Activated CD8-positive, alpha-beta T cell treated with anti-CD3 and anti-CD28 coated beads for 36 hours (primary cell): ENCODE data around the gene MRTFA. TPM values are rescaled to one million over a fixed set of nuclear protein-coding genes. Genes with fewer than 3 reads are reported as not detected.
"Not testable (repeated sequence)": the region's sequence is repeated elsewhere in the genome, so short reads cannot be mapped to it uniquely, and the experiment has no call there.

Experiments used
- ATAC-seq: fragments of 200-7000 bp; cut with Tn5 transposase; one replicate; pipeline ENCODE4 v1.10.0; 2021; ENCODE audit warnings: mild to moderate bottlenecking, moderate library complexity
- CTCF ChIA-PET: fragments of 350-600 bp; sonication (Branson Sonifier 250); formaldehyde crosslinking; loops from one replicate; lab custom pipeline; 2021; ENCODE audit warnings: antibody characterized with exemption; lab: Charles Lee
- POLR2A ChIA-PET: fragments of 350-600 bp; sonication (Branson Sonifier 250); formaldehyde crosslinking; loops from one replicate; lab custom pipeline; 2021; ENCODE audit warnings: antibody characterized with exemption; lab: Charles Lee
- DNase-seq: peaks from one replicate; pipeline ENCODE4 v3.0.0-alpha.2; 2020
- H3K27ac Mint-ChIP-seq: one replicate; pipeline ENCODE4 v1.8.0; 2021; ENCODE audit warnings: mild to moderate bottlenecking, mixed read lengths
- H3K27me3 Mint-ChIP-seq: one replicate; pipeline ENCODE4 v1.8.0; 2021; ENCODE audit warnings: mixed read lengths
- H3K36me3 Mint-ChIP-seq: one replicate; pipeline ENCODE4 v1.8.0; 2021; ENCODE audit warnings: low read depth, mixed read lengths
- H3K4me1 Mint-ChIP-seq: one replicate; pipeline ENCODE4 v1.8.0; 2021; ENCODE audit warnings: low read depth, mixed read lengths
- H3K4me3 Mint-ChIP-seq: one replicate; pipeline ENCODE4 v1.8.0; 2021; ENCODE audit warnings: mild to moderate bottlenecking, moderate library complexity, mixed read lengths
- H3K9me3 Mint-ChIP-seq: one replicate; pipeline ENCODE4 v1.8.0; 2021; ENCODE audit warnings: mixed read lengths
- intact Hi-C: fragments of 100-400 bp; cut with micrococcal nuclease; formaldehyde crosslinking; loops from one replicate; pipeline ENCODE4 v1.10.0; 2022
- total RNA-seq, 2 experiments: library from RNA; stranded (reverse); gene quantifications; one replicate each; pipeline ENCODE4 v1.2.3, GENCODE V29; 2021
- TF ChIP-seq, protein P1 (sequence below): fragments of 200-600 bp; IDR thresholded peaks from one replicate; pipeline ENCODE4 v1.8.0; 2022; ENCODE audit warnings: antibody characterized with exemption, mild to moderate bottlenecking

Gene MRTFA
- total RNA-seq, 2 experiments from 2014 or later: 37.4 to 40.0 TPM

DNA sequence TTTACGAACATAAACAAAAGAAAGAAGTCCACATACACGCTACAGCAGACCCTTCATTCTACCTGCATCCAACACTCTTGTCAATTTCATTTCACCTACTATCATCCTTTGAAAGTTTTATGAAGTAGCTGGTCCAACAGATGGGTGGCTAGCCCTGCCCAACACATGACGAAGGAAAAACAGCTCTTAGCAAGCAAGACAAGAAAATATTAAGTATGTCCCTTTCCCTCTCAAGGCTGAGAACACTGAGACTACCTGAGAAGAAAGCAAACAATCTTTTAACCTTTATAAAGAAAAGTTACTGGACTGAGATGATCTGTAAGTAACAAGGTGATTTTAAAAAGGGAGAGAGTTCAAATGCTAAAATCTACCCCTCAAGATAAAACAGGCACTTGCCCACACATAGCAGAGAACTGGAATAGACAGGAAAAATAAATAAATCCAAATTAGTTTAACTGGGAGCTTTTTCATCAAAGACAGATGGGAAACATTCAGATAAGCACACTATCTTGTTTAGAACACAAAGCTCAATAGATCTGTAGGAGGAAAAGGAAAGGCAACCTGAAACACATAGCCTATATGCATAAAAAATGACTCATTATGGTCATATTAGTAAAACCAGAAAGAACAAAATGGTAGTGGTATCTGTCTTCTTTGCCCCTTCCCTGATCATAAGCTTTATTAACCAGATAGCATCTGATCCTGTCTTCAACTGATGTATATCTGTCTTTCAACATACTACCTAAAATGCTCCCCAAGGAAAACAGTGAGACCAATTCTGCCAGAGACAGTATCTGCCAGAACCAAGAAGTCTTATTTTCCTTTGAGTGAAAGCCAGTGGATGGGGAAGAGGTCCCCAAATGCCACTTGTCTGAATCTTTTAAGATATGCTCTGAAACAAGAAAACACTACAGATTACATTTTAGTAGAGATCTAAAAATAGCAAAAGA, 104.3 kb downstream of the MRTFA start:
- H3K4me3 Mint-ChIP-seq: peak overlapping the region; percentile 74
- H3K4me1 Mint-ChIP-seq: peaks cover 71% of the 10 kb centered on the region
- no peak for DNase-seq
- H3K27ac Mint-ChIP-seq: peak overlapping the region; percentile 83
- no peaks in the 10 kb centered on the region for H3K9me3 Mint-ChIP-seq
- CTCF ChIA-PET: interaction anchor here (1.1 to 3.4 kb wide), 10 partner anchors 7 to 116 kb away, joined by 3 to 27 read pairs (median 7); no protein-coding TSS in a partner anchor
- H3K27me3 Mint-ChIP-seq: no peaks in the 10 kb centered on the region
- peaks cover 2% of the 10 kb centered on the region for H3K36me3 Mint-ChIP-seq
- intact Hi-C loops: loop anchor here (5.0 kb wide), 1 partner anchor 105 kb away; the partner anchor contains the start of gene MRTFA
- TF ChIP-seq, protein P1, sequence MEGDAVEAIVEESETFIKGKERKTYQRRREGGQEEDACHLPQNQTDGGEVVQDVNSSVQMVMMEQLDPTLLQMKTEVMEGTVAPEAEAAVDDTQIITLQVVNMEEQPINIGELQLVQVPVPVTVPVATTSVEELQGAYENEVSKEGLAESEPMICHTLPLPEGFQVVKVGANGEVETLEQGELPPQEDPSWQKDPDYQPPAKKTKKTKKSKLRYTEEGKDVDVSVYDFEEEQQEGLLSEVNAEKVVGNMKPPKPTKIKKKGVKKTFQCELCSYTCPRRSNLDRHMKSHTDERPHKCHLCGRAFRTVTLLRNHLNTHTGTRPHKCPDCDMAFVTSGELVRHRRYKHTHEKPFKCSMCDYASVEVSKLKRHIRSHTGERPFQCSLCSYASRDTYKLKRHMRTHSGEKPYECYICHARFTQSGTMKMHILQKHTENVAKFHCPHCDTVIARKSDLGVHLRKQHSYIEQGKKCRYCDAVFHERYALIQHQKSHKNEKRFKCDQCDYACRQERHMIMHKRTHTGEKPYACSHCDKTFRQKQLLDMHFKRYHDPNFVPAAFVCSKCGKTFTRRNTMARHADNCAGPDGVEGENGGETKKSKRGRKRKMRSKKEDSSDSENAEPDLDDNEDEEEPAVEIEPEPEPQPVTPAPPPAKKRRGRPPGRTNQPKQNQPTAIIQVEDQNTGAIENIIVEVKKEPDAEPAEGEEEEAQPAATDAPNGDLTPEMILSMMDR: no peak
- POLR2A ChIA-PET: interaction anchor here (0.8 to 3.2 kb wide), 5 partner anchors 12 to 118 kb away, joined by 3 to 10 read pairs (median 3); partner anchors contain the start of gene MRTFA
- ATAC-seq: peak; percentile 37

DNA sequence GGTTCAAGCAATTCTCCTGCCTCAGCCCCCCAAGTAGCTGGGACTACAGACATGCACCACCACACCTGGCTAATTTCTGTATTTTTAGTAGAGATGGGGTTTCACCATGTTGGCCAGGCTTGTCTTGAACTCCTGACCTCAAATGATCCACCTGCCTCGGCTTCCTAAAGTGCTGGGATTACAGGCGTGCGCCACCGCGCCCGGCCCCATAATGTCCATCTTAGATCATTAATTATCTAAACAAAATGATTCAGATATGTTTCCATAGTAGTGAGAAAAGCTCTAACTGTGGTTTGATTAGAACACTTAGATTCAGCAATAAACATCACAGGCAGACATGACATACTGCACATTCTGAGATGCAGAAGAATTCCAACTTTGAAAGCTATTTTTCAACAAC, 106.1 kb downstream of the MRTFA start:
- not testable (repeated sequence) for H3K9me3 Mint-ChIP-seq, ATAC-seq, H3K36me3 Mint-ChIP-seq, DNase-seq, H3K27me3 Mint-ChIP-seq, H3K4me3 Mint-ChIP-seq
- ChIA-PET CTCF (interaction anchor here (1.2 to 1.9 kb wide), 6 partner anchors 11 to 153 kb away, joined by 3 to 9 read pairs (median 5); partner anchors contain the start of gene MRTFA), POLR2A (interaction anchor here (3.2 kb wide), 1 partner anchor 106 kb away, joined by 10 read pairs; the partner anchor contains the start of gene MRTFA)
- Mint-ChIP-seq H3K4me1 (peaks cover 82% of the 10 kb centered on the region), H3K27ac (peak overlapping the region; percentile 37)
- intact Hi-C loops: loop anchor here (5.0 kb wide), 1 partner anchor 107 kb away; the partner anchor contains the start of gene MRTFA

DNA sequence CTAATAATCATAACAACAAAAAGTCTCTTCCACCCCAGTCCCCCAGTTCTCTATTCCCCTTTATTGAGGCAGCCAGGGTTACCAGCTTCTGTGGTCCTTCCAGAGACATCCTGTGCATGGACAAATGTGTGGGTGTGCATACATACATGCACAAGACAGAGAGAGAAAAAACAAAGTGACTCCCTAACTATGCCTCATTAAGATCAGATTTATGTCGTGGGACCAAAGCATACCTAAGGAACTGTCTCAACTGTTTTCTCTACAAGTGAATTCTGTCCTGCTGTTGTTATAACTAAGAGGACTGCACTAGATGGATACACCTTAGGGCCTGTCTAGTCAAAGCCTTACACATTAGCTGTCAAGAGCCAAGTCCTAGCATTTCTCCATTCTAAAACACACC, 106.7 kb downstream of the MRTFA start:
- no peak for DNase-seq
- TF ChIP-seq, protein P1: no peak
- intact Hi-C loops: loop anchor here (5.0 kb wide), 2 partner anchors 107 to 117 kb away; partner anchors contain the start of gene MRTFA
- ChIA-PET CTCF (interaction anchor here (1.0 to 1.9 kb wide), 5 partner anchors 11 to 153 kb away, joined by 3 to 9 read pairs (median 4); no protein-coding TSS in a partner anchor), POLR2A (no interaction called here)
- ATAC-seq: no peak
- Mint-ChIP-seq H3K27ac (peak overlapping the region; percentile 37), H3K4me3 (no peak overlapping the region), H3K36me3 (no peaks in the 10 kb centered on the region), H3K4me1 (peaks cover 78% of the 10 kb centered on the region), H3K27me3 (no peaks in the 10 kb centered on the region), H3K9me3 (no peaks in the 10 kb centered on the region)

DNA sequence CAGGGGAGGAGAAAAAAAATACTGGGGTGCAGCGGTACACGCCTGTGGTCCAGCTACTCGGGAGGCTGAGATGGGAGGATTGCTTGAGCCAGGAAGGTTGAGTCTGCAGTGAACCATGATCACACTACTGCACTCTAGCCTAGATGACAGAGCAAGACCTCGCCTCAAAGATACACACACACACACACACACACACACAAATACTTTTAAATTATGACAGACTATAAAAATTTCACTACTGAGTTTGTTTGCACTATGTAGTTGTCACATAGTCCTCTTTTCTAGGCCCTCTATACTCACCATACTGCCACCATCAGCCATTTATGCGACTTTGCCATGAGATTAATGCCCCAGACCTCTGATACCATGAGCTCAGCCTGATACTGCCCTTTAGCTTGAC, 109.6 kb downstream of the MRTFA start:
- Mint-ChIP-seq H3K36me3 (peaks cover 1% of the 10 kb centered on the region), H3K4me1 (peaks cover 53% of the 10 kb centered on the region), H3K27me3 (no peaks in the 10 kb centered on the region), H3K9me3 (no peaks in the 10 kb centered on the region), H3K27ac (no peak overlapping the region), H3K4me3 (no peak overlapping the region)
- ATAC-seq: no peak
- DNase-seq: no peak
- intact Hi-C loops: loop anchor here (5.0 kb wide), 1 partner anchor 120 kb away; no protein-coding TSS in a partner anchor
- TF ChIP-seq, protein P1: no peak
- CTCF ChIA-PET: interaction anchor here (0.9 to 3.2 kb wide), 7 partner anchors 28 to 124 kb away, joined by 3 to 19 read pairs (median 4); partner anchors contain the start of gene MRTFA
- POLR2A ChIA-PET: interaction anchor here (0.6 kb wide), 1 partner anchor 1019 kb away, joined by 4 read pairs; no protein-coding TSS in a partner anchor

DNA sequence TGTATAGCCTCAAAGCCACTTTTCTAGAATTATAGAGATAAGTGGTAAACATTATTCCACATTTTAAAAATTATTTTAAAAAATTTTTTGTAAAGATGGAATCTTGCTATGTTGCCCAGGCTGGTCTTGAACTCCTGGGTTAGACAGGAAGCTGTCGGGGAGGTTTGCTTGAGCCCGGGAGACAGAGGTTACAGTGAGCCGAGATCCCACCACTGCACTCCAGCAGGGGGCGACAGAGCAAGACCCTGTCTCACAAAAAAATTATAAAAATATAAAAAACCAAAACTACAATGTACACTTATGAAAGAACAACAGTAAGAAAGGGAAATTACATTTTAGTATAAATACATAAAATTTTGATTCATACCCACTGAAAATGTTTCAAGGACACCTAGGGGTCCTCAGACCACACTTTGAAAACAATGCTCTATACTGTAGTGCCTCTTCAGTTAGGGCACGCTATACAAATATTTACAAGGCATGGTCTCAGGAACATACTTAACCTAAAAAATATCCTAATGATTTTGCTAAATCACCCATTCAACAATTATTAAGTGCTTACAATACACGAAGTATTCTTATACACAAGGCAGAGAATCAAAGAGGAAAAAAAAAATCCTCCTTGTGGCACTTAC, 111.2 kb downstream of the MRTFA start:
- ChIA-PET CTCF (interaction anchor here (0.8 to 3.2 kb wide), 29 partner anchors 9 to 374 kb away, joined by 3 to 87 read pairs (median 5); partner anchors contain the start of gene MRTFA), POLR2A (interaction anchor here (0.9 to 1.4 kb wide), 4 partner anchors 9 to 134 kb away, joined by 3 to 6 read pairs (median 3); no protein-coding TSS in a partner anchor)
- peaks cover 1% of the 10 kb centered on the region for H3K36me3 Mint-ChIP-seq
- H3K27ac Mint-ChIP-seq: no peak overlapping the region
- peak; percentile 69 for ATAC-seq
- H3K27me3 Mint-ChIP-seq: no peaks in the 10 kb centered on the region
- peak; percentile 85 for DNase-seq
- H3K9me3 Mint-ChIP-seq: no peaks in the 10 kb centered on the region
- no peak overlapping the region for H3K4me3 Mint-ChIP-seq
- TF ChIP-seq, protein P1: peak; percentile 91
- H3K4me1 Mint-ChIP-seq: peaks cover 43% of the 10 kb centered on the region
- intact Hi-C loops: loop anchor here (5.0 kb wide), 1 partner anchor 122 kb away; no protein-coding TSS in a partner anchor
